Activated effector memory CD4-positive, alpha-beta T cell treated with Interleukin-2 at 50 U/mL for 16 hours (primary cell): ENCODE results near the gene RETSAT.
A peak's percentile ranks its signal among the peaks of the same experiment; 100 is the strongest.
"Not testable (repeated sequence)": the region's sequence is repeated elsewhere in the genome, so short reads cannot be mapped to it uniquely, and the experiment has no call there.

Experiments
- DNase-seq: peaks from one replicate; pipeline ENCODE4 v3.0.0-alpha.2; 2020

RETSAT gene

GRCh38 chr2:85354286-85355072, at the start of gene RETSAT, which contains the start of gene ELMOD3:
TSS of gene RETSAT (minus strand) at chr2:85354528. CDS start at chr2:85354507, 21 bp downstream.
TSS of gene ELMOD3 (plus strand) at chr2:85354769. CDS start at chr2:85357199, 2,430 bp downstream.
- DNase-seq = peak; percentile 93

DNA sequence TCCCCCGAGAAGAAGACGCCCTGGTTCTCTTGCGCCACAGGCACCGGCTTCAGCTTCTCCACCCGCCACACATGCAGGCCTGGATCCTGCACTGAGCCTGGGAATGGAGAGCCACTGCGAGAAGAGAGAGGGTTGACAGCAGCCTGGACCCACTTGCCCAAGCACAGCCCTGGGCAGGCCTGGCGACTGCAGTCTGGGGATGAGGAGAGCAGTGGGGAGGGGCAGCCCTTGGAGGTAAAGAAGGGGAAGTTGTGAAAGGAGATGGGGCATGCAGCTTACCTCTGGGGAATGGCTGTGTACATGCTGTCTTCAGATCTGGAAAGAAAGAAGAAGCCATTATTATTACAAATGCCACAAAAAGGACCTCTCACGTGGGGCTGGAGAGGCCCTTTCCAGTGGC, 47.5 kb upstream of the RETSAT start:
- no peak for DNase-seq

DNA sequence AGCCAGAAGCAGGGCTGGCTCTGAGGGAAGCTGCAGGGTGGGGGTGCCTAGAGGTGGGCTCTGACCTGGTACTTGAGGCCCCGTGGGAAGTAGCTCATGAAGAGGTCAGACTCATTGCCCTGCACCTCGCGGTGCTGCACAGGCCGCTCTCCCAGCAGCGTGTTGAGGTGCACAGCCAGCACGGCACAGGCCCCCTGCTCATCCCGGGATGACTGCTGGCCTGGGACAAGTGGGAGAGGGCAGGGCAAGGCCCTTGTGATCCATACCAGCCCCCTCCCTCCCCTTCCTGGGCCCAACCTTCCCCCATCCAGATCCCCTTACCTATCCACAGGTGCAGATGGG, 47.1 kb upstream of the RETSAT start:
- DNase-seq = no peak

- no peak for DNase-seq
Measured at GRCh38 chr2:85400541-85401463, 46.5 kb upstream of the RETSAT start.

DNA sequence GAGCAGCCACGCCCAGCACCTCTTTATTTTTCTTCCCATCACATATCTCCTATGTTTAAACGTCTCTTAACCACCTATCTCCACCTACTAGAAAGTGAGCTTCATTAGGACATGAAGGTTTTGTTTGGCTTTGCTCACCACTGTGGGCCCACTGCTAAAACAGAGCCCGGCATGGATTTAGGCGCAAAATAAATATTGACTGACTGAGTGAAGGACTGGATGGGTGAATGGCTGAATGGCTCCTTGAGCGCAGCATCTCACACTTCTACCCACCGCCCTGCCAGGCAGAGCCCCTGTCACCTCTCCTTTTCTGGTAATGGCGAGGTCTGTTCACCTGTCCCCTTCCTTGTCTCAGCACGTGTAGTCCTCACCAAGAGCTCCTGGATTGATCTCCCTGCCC, 45.7 kb upstream of the RETSAT start:
- no peak for DNase-seq

DNA sequence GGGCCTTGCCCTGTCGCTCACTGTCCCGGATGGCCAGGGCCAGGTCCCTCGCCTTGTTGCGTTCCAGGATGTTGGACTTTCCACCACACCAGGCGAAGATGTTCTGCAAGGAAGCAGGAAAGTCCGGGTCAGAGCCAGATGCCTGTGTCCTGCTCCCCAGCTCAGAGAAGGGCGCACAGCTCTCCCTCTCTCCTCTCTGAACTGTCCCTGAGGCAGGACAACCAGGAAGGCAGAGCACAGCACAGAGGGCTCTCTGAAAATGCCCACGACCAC, 44.8 kb upstream of the RETSAT start:
- DNase-seq = no peak

GRCh38 chr2:85398426-85399182, 44.3 kb upstream of the RETSAT start:
- DNase-seq = no peak

DNA sequence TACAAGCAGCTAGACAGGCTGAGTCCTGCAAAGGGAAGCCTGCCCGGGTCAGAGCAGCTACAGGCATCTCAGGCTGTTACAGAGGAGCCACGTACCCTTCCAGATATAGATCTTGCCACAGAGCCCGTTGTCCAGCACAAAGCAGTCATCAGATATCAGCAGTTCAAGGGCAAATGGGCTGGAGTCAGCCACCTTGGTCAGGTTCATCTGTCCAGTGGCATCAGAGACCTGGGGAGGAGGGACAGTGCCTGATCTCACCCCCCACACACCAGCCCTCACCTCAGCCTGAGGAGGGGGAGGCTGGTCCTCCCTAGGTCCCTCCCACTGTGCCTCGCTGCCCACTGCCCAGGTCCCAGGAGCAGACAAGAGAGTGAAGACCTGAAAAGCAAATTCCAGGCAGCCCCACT, 43.6 kb upstream of the RETSAT start:
- no peak for DNase-seq

DNA sequence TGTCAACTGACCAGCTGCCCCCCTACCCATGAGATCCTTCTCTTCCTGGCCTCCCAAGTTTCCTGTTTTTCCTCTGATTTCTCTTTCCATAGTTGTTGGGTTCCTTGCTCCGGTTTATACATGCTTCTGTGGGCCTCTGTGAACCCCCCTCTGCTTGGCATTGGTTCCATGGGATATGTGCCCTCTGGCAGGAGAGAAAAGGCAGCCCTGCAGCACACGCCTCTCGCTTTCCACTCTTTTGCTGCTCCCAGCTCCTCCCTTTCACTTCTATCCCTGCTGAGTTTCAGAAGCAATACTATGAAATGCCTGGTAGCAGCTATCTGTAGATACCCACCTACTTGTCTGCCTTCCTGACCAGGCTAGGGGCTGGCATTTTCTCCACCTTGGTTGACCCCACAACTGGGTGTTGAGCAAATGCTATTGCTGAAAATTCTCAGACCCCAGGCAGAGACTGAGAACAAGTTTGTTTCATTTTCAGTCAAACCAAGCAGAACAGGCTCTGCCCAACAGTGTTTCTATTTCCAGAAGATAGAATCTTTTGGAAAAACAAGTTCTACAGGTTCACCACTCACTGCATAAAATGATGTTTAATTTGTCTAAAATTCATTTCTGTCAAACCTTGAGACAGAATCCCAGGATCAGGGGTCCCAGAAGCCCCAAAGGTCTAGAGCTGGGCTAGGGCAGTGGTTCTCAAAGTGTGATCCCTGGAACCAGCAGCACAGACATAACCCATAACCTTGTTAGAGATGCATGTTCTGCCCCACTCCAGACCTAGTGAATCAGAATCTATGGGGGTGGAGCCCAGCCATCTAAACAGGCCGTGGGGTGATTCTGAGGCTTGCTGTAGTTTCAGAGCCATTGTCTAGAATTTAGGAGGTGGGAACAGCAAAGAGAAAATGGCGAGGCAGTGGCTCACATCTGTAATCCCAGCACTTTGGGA, 42.5 kb upstream of the RETSAT start:
- DNase-seq = no peak

- DNase-seq = no peak
Measured at GRCh38 chr2:85395912-85396475, 41.7 kb upstream of the RETSAT start.

DNA sequence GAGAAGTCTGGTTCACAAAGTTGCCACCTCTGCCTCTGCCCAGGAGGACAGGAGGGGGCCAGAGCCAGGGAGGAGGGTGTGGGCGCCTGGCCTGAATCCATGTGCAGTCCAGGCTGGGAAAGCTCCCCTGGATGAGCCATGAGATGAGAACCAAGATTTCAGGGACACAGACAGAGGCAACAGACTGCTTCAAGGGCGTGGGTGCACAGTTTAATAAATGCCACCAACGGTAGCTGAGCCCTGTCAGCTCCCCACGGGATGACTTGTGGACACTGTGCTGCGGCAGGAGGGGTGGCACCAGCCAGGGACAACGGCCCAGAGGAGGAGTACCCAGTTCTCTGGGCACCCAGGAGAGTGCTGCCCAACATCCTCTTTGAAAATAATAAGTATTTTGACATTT, 40.6 kb upstream of the RETSAT start:
- no peak for DNase-seq

DNA sequence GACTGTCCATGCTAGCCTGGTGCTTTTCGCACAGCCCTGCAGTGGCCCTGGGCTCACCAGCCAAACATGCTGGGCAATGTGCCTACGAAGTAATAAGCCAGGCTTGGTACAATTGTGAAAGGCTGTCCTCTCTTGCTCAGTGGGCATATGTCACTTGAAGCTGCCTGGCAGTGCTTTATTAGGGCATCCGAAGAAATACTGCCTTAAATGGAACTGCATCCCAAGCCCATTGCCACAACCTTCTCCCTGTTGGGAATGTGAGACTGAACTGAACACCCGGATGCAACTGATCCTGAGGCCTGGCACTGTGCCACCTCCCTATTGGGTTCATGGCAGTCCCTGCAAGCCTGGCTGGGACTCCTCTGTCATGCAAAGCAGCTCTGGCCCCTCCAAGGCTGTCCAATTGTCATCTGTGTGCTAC, 39.9 kb upstream of the RETSAT start:
- no peak for DNase-seq

- DNase-seq = no peak
Measured at GRCh38 chr2:85393836-85394235, 39.5 kb upstream of the RETSAT start.

DNA sequence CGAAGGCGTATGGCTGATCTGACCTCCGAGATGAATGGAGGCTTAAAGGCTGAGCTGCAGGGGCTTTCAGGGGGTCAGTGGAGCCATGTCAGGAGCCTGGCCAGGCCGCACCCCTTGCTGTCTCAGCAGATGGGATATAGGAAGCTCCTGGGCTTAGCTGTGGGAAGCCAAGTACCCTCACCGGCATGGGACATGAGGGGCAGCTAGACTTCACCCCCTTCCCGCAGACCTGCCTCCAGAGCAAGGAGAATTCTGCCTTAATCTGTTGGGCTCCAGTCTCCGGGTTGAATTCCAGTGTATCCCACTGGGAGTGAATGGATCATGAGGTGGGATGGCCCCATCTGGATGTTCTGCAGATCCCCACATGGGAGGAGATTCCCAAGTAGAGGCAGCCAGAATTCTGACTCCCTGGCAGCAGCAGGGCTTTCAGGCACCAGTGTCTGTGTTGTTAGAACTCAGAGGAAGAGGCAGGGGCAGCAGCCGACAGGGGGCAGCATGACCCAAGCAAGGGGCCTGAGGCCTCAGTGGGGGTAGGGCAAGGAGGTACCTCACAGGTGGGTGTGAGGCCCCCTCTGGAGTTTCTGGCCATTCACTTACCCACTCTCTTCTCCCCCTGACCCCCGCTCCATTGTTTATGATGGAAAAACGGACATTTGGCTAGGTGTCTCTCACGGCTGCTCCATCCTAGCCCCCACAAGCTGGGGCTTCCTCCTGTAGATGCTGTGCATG, 36.8 kb upstream of the RETSAT start:
- peak; percentile 58 for DNase-seq

DNA sequence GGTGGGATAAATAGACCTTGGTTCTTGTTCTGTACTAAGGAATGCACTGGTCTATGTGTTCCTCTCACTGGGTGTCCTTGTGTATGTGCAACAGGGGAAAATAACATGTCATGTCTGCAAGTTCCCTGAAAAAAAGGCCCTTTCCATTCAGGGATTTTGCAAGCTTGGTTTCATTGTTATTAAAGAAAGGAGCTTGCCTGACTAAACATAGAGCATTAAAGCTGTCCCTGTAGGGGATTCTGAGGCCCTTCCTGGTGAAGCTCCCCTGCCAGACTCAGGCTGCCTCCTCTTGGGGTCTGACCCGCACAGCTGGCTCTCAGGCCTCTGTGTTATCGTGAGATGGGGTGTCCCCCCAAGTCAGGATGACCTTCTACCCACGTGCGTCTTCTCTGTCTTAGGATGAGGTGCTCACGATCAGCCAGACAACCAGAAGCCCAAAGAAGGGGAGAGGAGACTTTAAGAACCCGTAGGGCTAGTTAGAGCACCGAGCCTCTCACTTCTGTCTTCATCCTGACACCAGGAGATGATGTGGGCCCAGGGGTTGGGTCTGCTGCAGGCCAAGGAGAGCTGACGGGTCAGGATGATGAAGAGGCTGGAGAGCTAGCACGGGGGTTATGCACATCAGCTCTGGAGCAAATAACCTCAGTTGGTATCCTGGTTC, 34.7 kb upstream of the RETSAT start:
- no peak for DNase-seq

DNA sequence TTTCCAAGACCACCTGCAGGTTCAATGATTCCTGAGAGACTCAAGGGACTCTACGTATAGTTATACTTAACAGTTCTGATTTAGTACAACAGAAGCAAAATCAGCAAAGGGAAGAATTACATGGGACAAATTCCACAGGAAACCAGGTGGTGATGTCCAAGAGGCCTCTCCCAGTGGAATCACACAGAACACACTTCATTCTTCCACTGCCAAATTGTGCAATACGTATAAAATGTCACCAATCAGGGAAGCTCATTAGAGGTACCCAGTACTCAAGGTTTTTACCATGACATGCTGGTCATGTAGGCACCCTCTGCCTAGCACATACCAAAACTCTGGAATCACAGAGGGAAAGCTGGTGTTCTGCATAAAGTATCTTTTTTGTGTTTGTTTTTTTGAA, 33.4 kb upstream of the RETSAT start:
- DNase-seq = no peak

- DNase-seq = no peak
Measured at GRCh38 chr2:85385746-85386145, 31.4 kb upstream of the RETSAT start.

- DNase-seq = no peak
Measured at GRCh38 chr2:85383850-85384249, 29.5 kb upstream of the RETSAT start.

DNA sequence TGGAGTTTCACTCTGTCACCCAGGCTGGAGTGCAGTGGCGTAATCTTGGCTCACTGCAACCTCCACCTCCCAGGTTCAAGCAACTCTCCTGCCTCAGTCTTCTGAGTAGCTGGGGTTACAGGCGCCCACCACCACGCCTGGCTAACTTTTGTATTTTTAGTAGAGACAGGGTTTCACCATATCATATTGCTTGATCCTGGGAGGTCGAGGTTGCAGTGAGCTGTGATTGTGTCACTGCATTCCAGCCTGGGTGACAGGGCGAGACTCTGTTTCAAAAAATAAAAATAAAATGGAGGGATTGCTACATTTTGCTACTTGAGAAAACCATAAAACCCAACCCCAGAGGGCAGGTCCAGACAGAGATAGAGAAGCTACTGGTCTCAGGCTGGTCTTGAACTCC, 28.8 kb upstream of the RETSAT start:
- DNase-seq = not testable (repeated sequence)

DNA sequence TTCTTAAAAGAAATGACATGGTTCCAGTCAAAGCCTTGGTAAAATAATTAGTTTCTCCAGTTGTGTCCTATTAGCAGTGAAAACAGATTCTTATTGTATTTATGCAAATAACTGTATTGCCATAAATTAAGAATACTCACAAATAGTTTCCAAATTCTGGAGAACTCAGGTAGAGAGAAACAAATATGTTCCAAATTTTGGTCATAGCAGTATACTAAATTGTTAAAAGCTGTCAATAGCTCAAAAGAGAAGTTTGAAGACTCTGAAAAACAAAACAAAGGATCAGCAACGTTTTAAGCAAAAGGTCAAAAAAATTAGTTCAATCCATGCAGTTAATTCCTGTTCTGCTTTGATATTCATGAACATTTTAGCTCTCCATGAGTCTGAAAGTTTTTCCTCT, 25.7 kb upstream of the RETSAT start:
- no peak for DNase-seq

- no peak for DNase-seq
Measured at GRCh38 chr2:85378257-85378656, 23.9 kb upstream of the RETSAT start.
